Lung (tissue), 12 donors: ENCODE data around the gene MLF2. TPM values are rescaled to one million over a fixed set of nuclear protein-coding genes. Genes with fewer than 3 reads are reported as not detected.

ENCODE experiments used
- ATAC-seq: fragments of 200-7000 bp; cut with Tn5 transposase; one replicate; pipeline ENCODE4 v1.9.1; 2020; ENCODE audit warnings: moderate number of reproducible peaks; ENCODE audit not compliant: insufficient read depth, low FRiP score
- DNase-seq, 3 donors: peaks; one replicate each; pipeline ENCODE4 v3.0.0-alpha.2; 2013 to 2017
- H3K27ac ChIP-seq, 2 donors: one replicate each; pipeline ENCODE4 v1.5.1; 2013; ENCODE audit warnings: mild to moderate bottlenecking in 2 of 2, moderate library complexity in 2 of 2, control low read depth in 1 of 2, inconsistent platforms in 1 of 2, low read depth in 1 of 2, low read length in 1 of 2
- H3K27me3 ChIP-seq, 3 donors: one replicate each; pipeline ENCODE4 v1.5.1; 2013; ENCODE audit warnings: low read length in 2 of 3; ENCODE audit not compliant: control insufficient read depth in 3 of 3, insufficient read depth in 3 of 3
- H3K36me3 ChIP-seq, 4 donors: one replicate each; pipeline ENCODE4 v1.5.1; 2013; ENCODE audit warnings: low read length in 4 of 4, mild to moderate bottlenecking in 1 of 4, moderate library complexity in 1 of 4; ENCODE audit not compliant: control insufficient read depth in 4 of 4, insufficient read depth in 4 of 4
- H3K4me1 ChIP-seq, 5 donors: one replicate each; pipeline ENCODE4 v1.5.1; 2013; ENCODE audit warnings: low read length in 5 of 5, mild to moderate bottlenecking in 2 of 5, moderate library complexity in 1 of 5; ENCODE audit not compliant: control insufficient read depth in 5 of 5, insufficient read depth in 5 of 5
- H3K4me3 ChIP-seq: one replicate; pipeline ENCODE4 v1.5.1; 2013; ENCODE audit warnings: mild to moderate bottlenecking, control low read depth, moderate library complexity
- H3K9ac ChIP-seq, 2 donors: one replicate each; pipeline ENCODE4 v1.5.1; 2013; ENCODE audit warnings: low read length in 2 of 2, control low read depth in 1 of 2; ENCODE audit not compliant: insufficient read depth in 1 of 2
- H3K9me3 ChIP-seq, 4 donors: one replicate each; pipeline ENCODE4 v1.5.1; 2013; ENCODE audit warnings: low read length in 3 of 4, mild to moderate bottlenecking in 1 of 4, moderate library complexity in 1 of 4; ENCODE audit not compliant: control insufficient read depth in 4 of 4, insufficient read depth in 3 of 4
- CTCF ChIP-seq: IDR thresholded peaks from 2 replicates; pipeline ENCODE4 v1.5.1; 2012; ENCODE audit warnings: mild to moderate bottlenecking; ENCODE audit errors: control extremely low read depth, extremely low read depth
- WGBS, 2 donors: extraction: QIAGEN DNeasy Blood & Tissue Kit; methylation state at CpG; one replicate each; pipeline ENCODE4 v1.1.7; 2013; 5-methylcytosine and 5-hydroxymethylcytosine counted together
- polyA plus RNA-seq, 2 donors: library from polyadenylated mRNA; stranded (reverse); fragments of 200-250 nt; gene quantifications; one replicate each; pipeline ENCODE4 v1.2.1, GENCODE V29; 2013
- total RNA-seq, 2 donors: library from RNA; depleted of rRNA in 1 of 2; stranded (reverse); fragments of >200 nt in 1 of 2; gene quantifications; one replicate each; pipeline ENCODE4 v1.2.1, GENCODE V29; 2014 to 2021
- donor health status: control.
- donor health status: control.
- donor health status: Bipolar disorder and iron deficiency.
- donor health status: healthy.
- donor health status: DM: yes; HTN: yes; CAD: no.

MLF2 gene
- total and polyA plus RNA-seq, 4 donors, result 95.9 to 171 (median 164) TPM

GRCh38 chr12:6734506-6735387 is 18.2 kb downstream of the MLF2 start:
- WGBS, 2 donors, result 73 to 84% methylated on average over 10 of the region's 10 CpGs
- peaks cover 3 to 26% (median 22%) of the 10 kb centered on the region in 4 donors for H3K36me3 ChIP-seq
- H3K4me1 ChIP-seq, result peaks cover 0 to 4% (median 0%) of the 10 kb centered on the region in 5 donors
- no peak for TF ChIP-seq CTCF
- ATAC-seq (no peak), DNase-seq (no peak)
- no peak overlapping the region for H3K4me3 ChIP-seq
- no peak overlapping the region for H3K27ac ChIP-seq
- H3K27me3 ChIP-seq, result no peaks in the 10 kb centered on the region
- H3K9ac ChIP-seq, result no peak overlapping the region
- no peaks in the 10 kb centered on the region for H3K9me3 ChIP-seq

- Histone ChIP-seq H3K9me3 (no peaks in the 10 kb centered on the region), H3K4me1 (no peaks in the 10 kb centered on the region), H3K4me3 (no peak overlapping the region), H3K36me3 (peaks cover 10 to 47% (median 40%) of the 10 kb centered on the region in 4 donors), H3K9ac (no peak overlapping the region), H3K27me3 (no peaks in the 10 kb centered on the region), H3K27ac (no peak overlapping the region)
- TF ChIP-seq CTCF, result no peak
- ATAC-seq, result no peak
- 96% methylated on average over 8 of the region's 8 CpGs for WGBS, 2 donors
- DNase-seq, result no peak
Observed at GRCh38 chr12:6730169-6730568, 22.8 kb downstream of the MLF2 start.

GRCh38 chr12:6729186-6729585 is 23.8 kb downstream of the MLF2 start:
- Histone ChIP-seq H3K27ac (no peak overlapping the region), H3K36me3 (peaks cover 10 to 42% (median 37%) of the 10 kb centered on the region in 4 donors), H3K9me3 (no peaks in the 10 kb centered on the region), H3K4me3 (no peak overlapping the region), H3K27me3 (no peaks in the 10 kb centered on the region), H3K9ac (no peak overlapping the region), H3K4me1 (peaks cover 0 to 7% (median 7%) of the 10 kb centered on the region in 5 donors)
- no peak for TF ChIP-seq CTCF
- ATAC-seq (no peak), DNase-seq (no peak)
- 95 to 97% methylated on average over 18 of the region's 18 CpGs for WGBS, 2 donors
